ENCODE results near the gene SPATA31C1. TPM values are rescaled to one million over a fixed set of nuclear protein-coding genes. Genes with fewer than 3 reads are reported as not detected.
"Not testable (repeated sequence)": the region's sequence is repeated elsewhere in the genome, so short reads cannot be mapped to it uniquely, and the experiment has no call there.

Gene SPATA31C1
- total and polyA plus RNA-seq, 2 experiments from 2014 or later: not detected

DNA sequence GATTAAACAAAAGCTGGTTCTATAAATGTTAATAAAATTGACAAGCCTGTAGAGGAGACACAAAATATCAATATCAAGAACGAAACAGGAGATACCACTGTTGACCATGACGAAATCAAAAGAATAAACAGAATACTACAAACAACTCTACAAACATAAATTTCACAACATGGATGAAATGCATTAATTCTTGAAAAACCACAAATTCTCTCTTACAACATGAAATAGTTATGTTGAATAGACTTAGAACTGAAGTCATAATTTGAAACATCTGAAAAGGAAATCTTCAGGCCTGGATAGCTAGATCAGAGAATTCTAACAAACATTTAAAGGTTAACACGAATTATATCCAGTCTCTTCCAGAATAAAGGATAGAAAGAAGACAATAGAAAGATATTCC lies 6.9 kb upstream of the SPATA31C1 start:
- Histone ChIP-seq H3K27me3 (no peaks in the 10 kb centered on the region), H3K4me1 (ENCODE audit: insufficient read depth) (no peaks in the 10 kb centered on the region), H3K27ac (no peak overlapping the region), H3K9me3 (ENCODE audit: low read depth) (no peaks in the 10 kb centered on the region), H3K9me2 (replicated peaks; ENCODE audit: insufficient read depth) (no peaks in the 10 kb centered on the region), H3K4me3 (no peak overlapping the region), H2AFZ (no peak overlapping the region), H3K79me2 (no peaks in the 10 kb centered on the region), H3K4me2 (no peak overlapping the region), H4K20me1 (ENCODE audit: insufficient read depth, poor library complexity, severe bottlenecking) (no peaks in the 10 kb centered on the region), H3K36me3 (replicated peaks; ENCODE audit: insufficient read depth, low read depth) (no peaks in the 10 kb centered on the region)
- 68% methylated on average over 3 of the region's 3 CpGs for WGBS (ENCODE audit: low lambda C conversion rate, missing lambda C conversion rate)
- no peak for DNase-seq (ENCODE audit: low spot score)
- TF ChIP-seq EZH2phosphoT487 (IDR thresholded peaks at IDR 0.05; ENCODE audit: low read depth, severe bottlenecking, unreplicated experiment) (no peak), EZH2 (IDR thresholded peaks at IDR 0.05; ENCODE audit: borderline replicate concordance) (no peak)
- TF ChIP-seq, protein P1, sequence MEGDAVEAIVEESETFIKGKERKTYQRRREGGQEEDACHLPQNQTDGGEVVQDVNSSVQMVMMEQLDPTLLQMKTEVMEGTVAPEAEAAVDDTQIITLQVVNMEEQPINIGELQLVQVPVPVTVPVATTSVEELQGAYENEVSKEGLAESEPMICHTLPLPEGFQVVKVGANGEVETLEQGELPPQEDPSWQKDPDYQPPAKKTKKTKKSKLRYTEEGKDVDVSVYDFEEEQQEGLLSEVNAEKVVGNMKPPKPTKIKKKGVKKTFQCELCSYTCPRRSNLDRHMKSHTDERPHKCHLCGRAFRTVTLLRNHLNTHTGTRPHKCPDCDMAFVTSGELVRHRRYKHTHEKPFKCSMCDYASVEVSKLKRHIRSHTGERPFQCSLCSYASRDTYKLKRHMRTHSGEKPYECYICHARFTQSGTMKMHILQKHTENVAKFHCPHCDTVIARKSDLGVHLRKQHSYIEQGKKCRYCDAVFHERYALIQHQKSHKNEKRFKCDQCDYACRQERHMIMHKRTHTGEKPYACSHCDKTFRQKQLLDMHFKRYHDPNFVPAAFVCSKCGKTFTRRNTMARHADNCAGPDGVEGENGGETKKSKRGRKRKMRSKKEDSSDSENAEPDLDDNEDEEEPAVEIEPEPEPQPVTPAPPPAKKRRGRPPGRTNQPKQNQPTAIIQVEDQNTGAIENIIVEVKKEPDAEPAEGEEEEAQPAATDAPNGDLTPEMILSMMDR (IDR thresholded peaks at IDR 0.05; ENCODE audit: poor library complexity): no peak

DNA sequence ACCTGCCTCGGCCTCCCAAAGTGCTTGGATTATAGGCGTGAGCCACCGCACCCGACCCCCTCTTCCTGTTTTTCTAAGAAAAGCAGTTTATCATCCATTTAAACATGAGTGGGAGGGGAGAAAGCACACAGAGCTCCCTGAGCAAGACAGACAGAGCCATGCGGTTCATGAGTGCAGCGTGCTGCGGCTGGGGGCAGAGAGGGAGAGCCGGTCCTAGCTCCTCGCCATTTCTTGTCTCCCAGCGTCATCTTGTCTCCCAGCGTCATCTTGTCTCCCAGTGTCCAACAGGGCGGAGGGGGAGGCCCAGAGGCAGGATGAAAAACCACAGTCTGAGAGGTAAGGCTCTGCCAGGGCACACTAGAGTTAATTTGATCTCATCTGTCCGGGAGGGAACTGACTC lies 1.3 kb downstream of the SPATA31C1 start:
- H3K27ac ChIP-seq; H3K36me3 ChIP-seq (replicated peaks; ENCODE audit: insufficient read depth, low read depth); H3K79me2 ChIP-seq; H3K9me2 ChIP-seq (replicated peaks; ENCODE audit: insufficient read depth); H3K4me2 ChIP-seq; H3K27me3 ChIP-seq; H4K20me1 ChIP-seq (ENCODE audit: insufficient read depth, poor library complexity, severe bottlenecking); DNase-seq (ENCODE audit: low spot score); H3K9me3 ChIP-seq (ENCODE audit: low read depth); H3K4me3 ChIP-seq; H2AFZ ChIP-seq; H3K4me1 ChIP-seq (ENCODE audit: insufficient read depth): not testable (repeated sequence)
- 96% methylated on average over 12 of the region's 13 CpGs for WGBS (ENCODE audit: low lambda C conversion rate, missing lambda C conversion rate)

DNA sequence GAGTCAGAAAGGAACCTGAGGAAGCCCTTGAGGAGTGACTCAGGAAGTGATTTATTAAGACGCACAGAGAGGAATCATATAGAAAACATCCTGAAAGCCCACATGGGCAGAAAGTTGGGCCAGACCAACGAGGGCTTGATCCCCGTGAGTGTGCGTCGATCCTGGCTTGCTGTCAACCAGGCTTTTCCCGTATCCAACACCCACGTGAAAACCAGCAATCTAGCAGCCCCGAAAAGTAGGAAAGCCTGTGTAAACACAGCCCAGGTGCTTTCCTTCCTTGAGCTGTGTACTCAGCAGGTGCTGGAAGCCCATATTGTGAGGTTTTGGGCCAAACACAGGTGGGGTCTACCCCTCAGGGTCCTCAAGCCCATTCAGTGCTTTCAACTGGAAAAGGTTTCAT lies 3.8 kb downstream of the SPATA31C1 start:
- not testable (repeated sequence) for H3K4me3 ChIP-seq; H4K20me1 ChIP-seq (ENCODE audit: insufficient read depth, poor library complexity, severe bottlenecking); H3K9me2 ChIP-seq (replicated peaks; ENCODE audit: insufficient read depth); H3K79me2 ChIP-seq; H3K4me2 ChIP-seq; H3K27me3 ChIP-seq; H2AFZ ChIP-seq; H3K9me3 ChIP-seq (ENCODE audit: low read depth); H3K36me3 ChIP-seq (replicated peaks; ENCODE audit: insufficient read depth, low read depth); H3K4me1 ChIP-seq (ENCODE audit: insufficient read depth); H3K27ac ChIP-seq; DNase-seq (ENCODE audit: low spot score)
- 93% methylated on average over 8 of the region's 8 CpGs for WGBS (ENCODE audit: low lambda C conversion rate, missing lambda C conversion rate)

DNA sequence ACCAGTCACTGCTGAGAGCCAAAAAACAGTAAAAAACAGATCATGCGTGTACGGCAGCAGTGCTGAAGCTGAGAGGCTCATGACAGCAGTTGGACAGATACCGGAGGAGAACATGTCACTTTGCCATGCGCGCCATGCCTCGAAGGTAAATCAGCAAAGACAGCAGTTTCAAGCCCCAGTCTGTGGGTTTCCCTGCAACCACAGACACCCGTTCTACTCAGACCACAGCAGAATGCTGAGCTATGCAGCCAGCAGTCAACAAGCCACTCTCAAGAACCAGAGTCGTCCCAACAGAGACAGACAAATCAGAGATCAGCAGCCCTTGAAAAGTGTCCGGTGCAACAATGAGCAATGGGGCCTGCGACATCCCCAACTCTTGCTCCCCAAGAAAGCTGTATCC lies 5.2 kb downstream of the SPATA31C1 start:
- WGBS (ENCODE audit: low lambda C conversion rate, missing lambda C conversion rate): 78% methylated on average over 8 of the region's 10 CpGs
- H3K4me1 ChIP-seq (ENCODE audit: insufficient read depth); H3K9me2 ChIP-seq (replicated peaks; ENCODE audit: insufficient read depth); H4K20me1 ChIP-seq (ENCODE audit: insufficient read depth, poor library complexity, severe bottlenecking); H3K79me2 ChIP-seq; H2AFZ ChIP-seq; DNase-seq (ENCODE audit: low spot score); H3K36me3 ChIP-seq (replicated peaks; ENCODE audit: insufficient read depth, low read depth); H3K4me3 ChIP-seq; H3K9me3 ChIP-seq (ENCODE audit: low read depth); H3K27me3 ChIP-seq; H3K27ac ChIP-seq; H3K4me2 ChIP-seq: not testable (repeated sequence)

DNA sequence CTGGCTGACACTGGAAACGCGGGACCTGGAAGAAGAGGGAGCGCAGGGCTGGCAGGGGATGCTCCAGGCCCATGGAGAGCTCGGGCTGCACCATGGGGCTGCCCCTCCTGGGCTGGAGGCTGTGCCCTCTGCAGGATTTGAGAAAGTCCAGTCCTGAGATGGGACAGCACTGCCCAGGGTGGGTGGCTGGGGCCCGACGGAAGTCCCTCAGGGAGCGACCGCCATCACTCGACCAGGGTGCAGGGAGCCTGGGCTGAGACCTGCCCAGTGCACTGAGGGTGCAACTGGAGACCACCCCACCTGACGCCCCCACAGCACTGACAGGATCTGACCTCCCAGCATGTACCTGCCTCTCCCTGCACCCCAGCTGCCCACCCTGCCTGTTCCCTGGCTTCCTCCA lies 7.1 kb downstream of the SPATA31C1 start:
- not testable (repeated sequence) for H3K9me3 ChIP-seq (ENCODE audit: low read depth); H3K4me2 ChIP-seq; H3K4me1 ChIP-seq (ENCODE audit: insufficient read depth); H3K27me3 ChIP-seq; H4K20me1 ChIP-seq (ENCODE audit: insufficient read depth, poor library complexity, severe bottlenecking); H3K4me3 ChIP-seq; H3K36me3 ChIP-seq (replicated peaks; ENCODE audit: insufficient read depth, low read depth); H3K79me2 ChIP-seq; DNase-seq (ENCODE audit: low spot score); H3K9me2 ChIP-seq (replicated peaks; ENCODE audit: insufficient read depth); H3K27ac ChIP-seq; H2AFZ ChIP-seq
- WGBS (ENCODE audit: low lambda C conversion rate, missing lambda C conversion rate): 91% methylated on average over 3 of the region's 10 CpGs

DNA sequence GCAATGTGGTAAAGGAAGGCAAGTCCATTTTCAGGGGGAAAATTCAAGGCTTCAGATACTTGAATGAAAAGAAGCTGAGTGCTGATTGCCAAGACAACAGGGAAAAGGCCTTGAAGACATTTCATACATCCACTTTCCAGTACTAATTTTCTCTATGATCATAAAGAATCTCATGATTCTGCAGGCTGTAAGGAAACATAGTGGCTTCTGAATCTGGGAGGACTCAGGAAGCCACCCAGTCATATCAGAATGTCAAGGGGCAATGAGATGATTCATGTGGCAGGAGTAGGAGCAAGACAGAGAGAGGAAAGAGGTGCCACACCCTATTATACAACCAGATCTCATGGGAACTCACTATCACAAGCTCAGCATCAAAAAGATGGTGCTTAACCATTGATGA lies 11.4 kb downstream of the SPATA31C1 start:
- not testable (repeated sequence) for H3K27ac ChIP-seq; DNase-seq (ENCODE audit: low spot score); H4K20me1 ChIP-seq (ENCODE audit: insufficient read depth, poor library complexity, severe bottlenecking); H2AFZ ChIP-seq; H3K79me2 ChIP-seq; H3K4me1 ChIP-seq (ENCODE audit: insufficient read depth); H3K9me3 ChIP-seq (ENCODE audit: low read depth); H3K4me2 ChIP-seq; H3K36me3 ChIP-seq (replicated peaks; ENCODE audit: insufficient read depth, low read depth); H3K9me2 ChIP-seq (replicated peaks; ENCODE audit: insufficient read depth); H3K4me3 ChIP-seq; H3K27me3 ChIP-seq

DNA sequence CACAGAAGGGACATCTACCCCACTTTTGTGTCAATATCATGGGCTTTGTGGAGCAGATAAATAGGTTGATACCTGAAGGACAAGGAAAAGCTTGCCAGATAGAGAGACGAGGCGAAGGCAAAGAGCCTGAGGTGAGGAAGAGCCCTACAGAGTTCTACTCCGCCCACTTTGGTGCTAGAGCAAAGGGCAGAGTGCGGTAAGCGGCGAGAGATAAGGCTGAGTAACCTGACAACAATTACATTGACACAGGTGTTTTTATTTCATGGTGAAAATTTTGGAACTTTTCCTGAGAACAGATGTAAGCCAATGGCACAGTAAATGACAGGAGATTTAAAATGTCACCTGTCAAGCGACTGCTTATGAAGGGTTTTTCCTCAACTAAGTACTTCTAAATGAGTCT lies 16.7 kb downstream of the SPATA31C1 start:
- H3K27ac ChIP-seq; H3K9me3 ChIP-seq (ENCODE audit: low read depth); H4K20me1 ChIP-seq (ENCODE audit: insufficient read depth, poor library complexity, severe bottlenecking); H3K9me2 ChIP-seq (replicated peaks; ENCODE audit: insufficient read depth); H3K36me3 ChIP-seq (replicated peaks; ENCODE audit: insufficient read depth, low read depth); H3K4me1 ChIP-seq (ENCODE audit: insufficient read depth); H3K4me2 ChIP-seq; H2AFZ ChIP-seq; H3K4me3 ChIP-seq; H3K79me2 ChIP-seq; H3K27me3 ChIP-seq: not testable (repeated sequence)
- DNase-seq (ENCODE audit: low spot score): peak; percentile 9
- 62% methylated on average over 7 of the region's 7 CpGs for WGBS (ENCODE audit: low lambda C conversion rate, missing lambda C conversion rate)

DNA sequence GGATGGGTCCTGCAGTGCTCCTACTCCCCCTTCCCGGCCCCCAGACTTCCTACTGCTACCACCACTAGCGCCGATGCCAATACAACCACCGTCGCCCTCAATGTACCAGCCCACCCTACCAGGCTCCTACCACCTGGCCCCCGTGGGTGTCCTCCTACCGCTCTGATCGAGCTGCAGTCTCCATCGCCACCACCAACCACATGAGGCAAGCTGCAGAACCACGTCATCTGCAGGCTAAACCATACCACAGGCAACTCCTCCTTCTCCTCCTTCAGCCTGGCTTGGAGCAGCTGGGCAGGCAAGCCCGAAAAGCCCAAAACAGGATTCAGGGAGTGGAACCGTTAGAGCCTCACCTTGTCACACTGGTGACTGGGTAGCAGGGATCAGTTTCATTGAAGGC lies 19.6 kb downstream of the SPATA31C1 start:
- H3K4me1 ChIP-seq (ENCODE audit: insufficient read depth); H2AFZ ChIP-seq; H3K9me2 ChIP-seq (replicated peaks; ENCODE audit: insufficient read depth); H3K27me3 ChIP-seq; H3K4me3 ChIP-seq; H3K27ac ChIP-seq; H3K36me3 ChIP-seq (replicated peaks; ENCODE audit: insufficient read depth, low read depth); H3K9me3 ChIP-seq (ENCODE audit: low read depth); DNase-seq (ENCODE audit: low spot score); H3K4me2 ChIP-seq; H3K79me2 ChIP-seq; H4K20me1 ChIP-seq (ENCODE audit: insufficient read depth, poor library complexity, severe bottlenecking): not testable (repeated sequence)
- WGBS (ENCODE audit: low lambda C conversion rate, missing lambda C conversion rate): 83% methylated on average over 1 of the region's 12 CpGs

All from hepatocyte (in vitro differentiated cells).